ENCODE results near the gene PRIM1.
"Not testable (repeated sequence)": the region's sequence is repeated elsewhere in the genome, so short reads cannot be mapped to it uniquely, and the experiment has no call there.

PRIM1 gene

GRCh38 chr12:56760460-56760859 lies 8.3 kb upstream of the PRIM1 start:
- no peak for DNase-seq (ENCODE audit: low spot score)

- DNase-seq (ENCODE audit: low spot score), result no peak
Observed at GRCh38 chr12:56759263-56759908, 7.3 kb upstream of the PRIM1 start.

DNA sequence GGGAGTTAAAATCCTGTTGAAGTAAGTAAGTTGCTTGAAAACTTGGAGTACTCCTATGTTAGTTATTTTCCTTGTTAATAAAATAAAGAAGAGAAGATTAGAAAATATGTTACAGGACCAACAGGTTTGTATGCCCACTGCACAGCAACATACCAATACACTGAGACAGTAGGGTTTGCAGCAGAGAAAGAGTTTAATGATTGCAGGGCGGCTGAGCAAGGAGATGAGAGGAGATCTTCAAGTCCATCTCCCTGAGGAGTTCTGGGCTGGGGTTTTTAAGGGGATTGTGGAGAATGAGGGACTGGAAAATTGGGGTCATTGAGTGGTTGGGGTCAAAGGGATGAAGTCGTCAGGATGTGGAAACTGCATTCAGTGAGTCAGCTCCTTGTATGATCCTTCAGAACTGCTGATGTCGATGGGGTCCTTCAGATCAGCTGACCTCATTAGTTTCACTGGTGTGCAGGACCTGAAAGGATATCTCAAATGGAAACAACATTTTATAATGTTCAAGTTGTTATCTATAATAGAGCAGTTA lies 6.7 kb upstream of the PRIM1 start:
- DNase-seq (ENCODE audit: low spot score), result no peak

DNA sequence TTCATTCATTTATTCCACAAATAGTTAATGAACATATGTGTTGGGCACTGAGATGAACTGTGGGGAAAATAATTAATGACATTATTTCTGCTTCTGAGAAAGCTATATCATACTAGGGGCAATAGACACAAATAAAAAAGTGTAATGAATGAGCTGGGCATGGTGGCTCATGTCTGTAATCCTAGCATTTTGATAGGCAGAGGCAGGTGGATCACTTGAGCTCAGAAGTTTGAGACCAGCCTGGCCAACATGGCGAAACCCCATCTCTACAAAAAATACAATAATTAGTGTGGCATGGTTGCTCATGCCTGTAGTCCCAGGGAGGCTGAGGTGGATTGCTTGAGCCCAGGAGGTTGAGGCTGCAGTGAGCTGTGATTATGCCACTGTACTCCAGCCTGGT lies 5.8 kb upstream of the PRIM1 start:
- DNase-seq (ENCODE audit: low spot score), result not testable (repeated sequence)

- no peak for DNase-seq (ENCODE audit: low spot score)
Observed at GRCh38 chr12:56753566-56753965, 1.4 kb upstream of the PRIM1 start.

GRCh38 chr12:56750596-56750995 lies 1.5 kb downstream of the PRIM1 start:
- not testable (repeated sequence) for DNase-seq (ENCODE audit: low spot score)

DNA sequence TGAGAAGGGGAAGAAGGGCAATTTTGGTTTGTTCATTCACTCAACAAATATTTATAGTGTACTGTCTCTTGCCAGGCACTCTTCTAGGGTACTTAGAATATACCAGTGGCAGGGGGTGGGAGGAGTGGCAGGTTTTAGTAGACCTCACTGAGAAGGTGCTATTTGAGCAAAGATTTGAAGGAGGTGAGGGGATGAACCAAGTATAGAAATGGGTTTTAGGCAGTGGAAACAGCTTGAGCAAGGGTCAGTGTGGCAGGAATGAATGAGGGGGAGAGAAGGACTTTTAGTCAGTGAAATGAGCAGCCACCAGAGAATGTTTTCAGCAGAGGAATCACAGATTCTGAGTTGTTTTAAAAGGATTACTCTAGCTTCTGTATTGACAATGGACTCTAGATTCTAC lies 2.3 kb downstream of the PRIM1 start:
- DNase-seq (ENCODE audit: low spot score), result no peak

DNA sequence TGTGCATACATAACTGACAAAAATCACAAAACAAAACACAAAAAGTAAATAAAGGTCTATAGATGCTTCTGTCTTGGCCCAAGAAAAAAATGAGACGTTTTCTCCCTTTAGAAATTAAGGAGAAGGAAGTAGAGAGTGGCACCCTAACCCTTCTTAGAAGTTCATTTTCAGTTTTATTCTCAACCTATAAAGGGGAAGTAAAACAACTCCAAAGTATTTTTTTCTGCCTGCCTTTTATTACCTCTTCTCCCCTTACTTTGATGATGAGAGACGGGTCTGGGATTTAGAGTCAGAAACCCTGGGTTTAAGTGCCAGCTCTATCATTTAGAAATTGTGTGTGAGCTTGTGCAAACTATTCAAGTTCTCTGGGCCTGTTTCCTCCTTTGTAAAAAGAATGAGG lies 2.8 kb downstream of the PRIM1 start:
- DNase-seq (ENCODE audit: low spot score), result no peak

GRCh38 chr12:56728139-56728861 lies 23.8 kb downstream of the PRIM1 start:
- DNase-seq (ENCODE audit: low spot score), result no peak

DNA sequence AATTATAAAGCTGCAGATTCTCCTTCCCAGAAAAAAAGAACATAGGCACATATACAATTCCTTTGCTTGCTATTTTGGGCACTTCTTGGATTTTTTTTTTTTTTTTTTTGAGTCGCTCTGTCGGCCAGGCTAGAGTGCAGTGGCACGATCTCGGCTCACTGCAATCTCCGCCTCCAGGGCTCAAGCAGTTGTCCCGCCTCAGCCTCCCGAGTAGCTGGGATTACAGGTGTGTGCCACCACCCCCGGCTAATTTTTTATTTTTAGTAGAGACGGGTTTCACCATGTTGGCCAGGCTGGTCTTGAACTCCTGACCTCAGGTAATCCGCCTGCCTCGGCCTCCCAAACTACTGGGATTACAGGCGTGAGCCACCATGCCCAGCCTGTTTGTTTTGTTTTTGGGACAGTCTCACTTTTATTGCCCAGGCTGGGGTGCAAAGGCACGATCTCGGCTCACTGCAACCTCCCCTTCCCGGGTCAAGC lies 25.9 kb downstream of the PRIM1 start:
- DNase-seq (ENCODE audit: low spot score), result not testable (repeated sequence)

DNA sequence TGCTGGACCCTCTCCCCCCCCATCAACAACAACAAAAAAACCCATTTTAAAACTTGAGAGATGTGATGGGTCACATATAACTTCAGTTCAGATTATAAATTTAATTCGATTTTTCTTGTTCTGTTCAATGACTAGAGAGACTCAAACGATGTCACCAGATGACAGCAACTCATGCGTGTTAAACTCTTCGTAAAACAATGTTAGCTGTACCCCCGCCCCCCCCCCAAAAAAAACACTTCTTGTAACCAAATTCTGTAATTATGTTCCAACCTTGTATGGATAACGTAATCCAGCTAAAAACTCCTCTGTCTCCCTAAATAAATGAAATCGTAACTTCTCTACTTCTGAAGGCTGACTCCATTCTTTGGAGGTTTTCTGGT lies 26.4 kb downstream of the PRIM1 start:
- DNase-seq (ENCODE audit: low spot score), result no peak

DNA sequence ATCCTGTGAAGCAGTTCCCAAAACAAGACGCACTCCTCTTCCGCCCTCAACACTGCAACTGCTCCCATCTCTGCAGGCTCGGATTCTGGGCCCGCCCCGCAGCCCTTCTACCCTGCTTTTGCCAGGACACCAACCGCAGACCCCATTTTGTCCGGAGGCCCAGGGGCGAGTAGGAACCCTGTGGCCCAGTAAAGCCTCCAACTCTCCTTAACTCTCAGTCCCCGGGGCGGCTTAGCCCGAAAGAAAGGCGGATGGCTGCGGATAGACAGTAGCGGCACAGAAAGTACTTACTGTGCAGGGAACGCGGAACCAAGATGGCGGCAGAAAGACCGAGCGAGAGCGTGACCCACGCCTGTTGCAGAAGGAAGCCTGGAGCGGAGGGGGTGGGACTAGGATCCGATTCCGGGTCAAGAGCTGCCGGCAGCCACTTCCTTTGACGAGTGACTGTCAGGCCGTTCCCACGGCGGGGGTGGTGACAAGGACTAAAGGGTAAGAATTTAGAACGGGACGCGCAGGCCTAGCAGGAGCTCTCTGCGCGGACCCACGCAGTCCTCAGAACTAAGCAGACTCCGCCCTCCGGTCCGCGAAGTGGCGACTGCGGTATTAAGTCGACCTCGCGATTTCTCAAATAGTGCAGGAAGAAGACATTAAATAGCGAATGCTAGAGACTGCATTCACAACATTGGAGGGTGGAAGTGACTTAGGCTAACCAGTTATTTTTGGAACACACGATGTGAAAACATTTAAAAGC lies 27.0 kb downstream of the PRIM1 start, which contains the start of gene NACA:
Gene NACA (minus strand): TSS at position 328 of the 751 bp plus-strand sequence. CDS start 778 bp downstream, outside the sequence.
- DNase-seq (ENCODE audit: low spot score), result peak; percentile 98

DNA sequence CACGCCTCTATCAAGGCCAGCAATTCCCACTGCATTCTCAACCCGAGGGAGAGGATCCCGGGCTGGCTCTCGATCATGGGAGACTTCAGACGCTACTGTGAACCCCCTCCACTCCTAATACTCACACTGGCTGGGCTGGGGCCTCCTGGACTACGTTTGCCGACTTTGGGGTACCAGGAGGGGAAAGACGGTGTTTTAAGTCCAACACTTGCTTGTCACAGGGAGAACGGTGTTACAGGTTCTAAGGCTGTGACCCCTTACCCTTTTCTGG lies 27.5 kb downstream of the PRIM1 start:
- DNase-seq (ENCODE audit: low spot score), result peak; percentile 20

- no peak for DNase-seq (ENCODE audit: low spot score)
Observed at GRCh38 chr12:56723889-56724700, 28.0 kb downstream of the PRIM1 start.

DNA sequence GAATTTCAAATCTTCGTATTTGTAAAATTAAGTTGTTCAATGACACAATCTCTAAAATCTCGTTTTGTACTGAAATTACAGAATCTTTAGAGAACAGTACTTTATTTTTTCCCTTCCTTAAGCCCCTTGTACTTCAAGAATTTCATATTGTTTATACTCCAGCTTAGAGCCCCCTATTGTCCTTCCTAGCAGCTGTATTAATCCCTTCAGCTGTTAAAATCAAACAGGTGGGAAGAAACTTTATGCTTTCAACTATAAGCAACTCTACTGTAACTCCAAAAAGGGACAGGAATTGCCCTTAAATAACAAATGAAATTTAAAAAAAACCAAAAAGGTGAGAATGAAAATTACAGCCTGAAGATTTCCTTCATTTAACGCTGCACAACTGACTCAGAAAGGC lies 28.8 kb downstream of the PRIM1 start:
- no peak for DNase-seq (ENCODE audit: low spot score)

DNA sequence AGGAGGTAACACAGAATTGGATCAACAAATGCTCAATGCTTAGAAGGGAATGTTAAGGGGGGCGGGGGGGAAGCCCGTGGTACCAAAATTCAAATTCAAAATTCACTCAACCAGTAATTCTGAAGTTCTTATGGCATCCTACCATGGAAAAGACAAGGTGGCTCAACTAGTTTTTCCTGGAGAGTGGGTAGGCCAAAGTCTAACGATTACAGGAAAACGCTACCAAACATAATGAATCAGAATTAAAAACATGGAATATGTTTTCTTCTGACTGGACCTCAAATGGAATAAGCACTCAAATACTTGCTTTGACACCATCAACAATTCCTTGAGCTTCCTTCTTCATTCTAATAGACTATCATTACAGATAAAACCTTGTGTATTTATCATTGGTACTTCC lies 29.3 kb downstream of the PRIM1 start:
- DNase-seq (ENCODE audit: low spot score), result no peak

DNA sequence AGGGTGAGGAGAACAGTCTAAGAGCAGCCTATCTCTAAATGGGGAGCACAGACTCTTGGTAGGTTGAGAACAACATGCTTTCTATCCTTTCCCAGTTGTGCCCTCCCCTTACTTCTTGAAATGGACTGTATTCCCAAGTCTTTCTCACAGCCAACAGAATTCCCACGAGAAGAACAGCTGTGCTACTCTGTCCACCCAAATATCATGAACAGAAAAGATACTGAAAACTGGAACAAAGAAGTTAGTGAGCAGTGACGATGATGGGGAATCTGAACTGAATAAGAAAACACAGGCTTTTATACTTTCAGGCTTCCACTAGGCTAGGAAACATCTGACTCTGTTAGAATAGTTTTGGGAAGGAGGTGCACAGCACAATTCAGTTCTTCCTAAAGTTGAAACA lies 30.4 kb downstream of the PRIM1 start:
- no peak for DNase-seq (ENCODE audit: low spot score)

- no peak for DNase-seq (ENCODE audit: low spot score)
Observed at GRCh38 chr12:56721216-56721615, 30.9 kb downstream of the PRIM1 start.

GRCh38 chr12:56720731-56721151 lies 31.4 kb downstream of the PRIM1 start:
- no peak for DNase-seq (ENCODE audit: low spot score)

GRCh38 chr12:56719056-56719455 lies 33.1 kb downstream of the PRIM1 start:
- no peak for DNase-seq (ENCODE audit: low spot score)

- DNase-seq (ENCODE audit: low spot score), result no peak
Observed at GRCh38 chr12:56718636-56719035, 33.5 kb downstream of the PRIM1 start.

- DNase-seq (ENCODE audit: low spot score), result no peak
Observed at GRCh38 chr12:56718149-56718548, 34.0 kb downstream of the PRIM1 start.

All from SW480 (cell line).